Measurements from ENCODE around the gene GRN.

DNA sequence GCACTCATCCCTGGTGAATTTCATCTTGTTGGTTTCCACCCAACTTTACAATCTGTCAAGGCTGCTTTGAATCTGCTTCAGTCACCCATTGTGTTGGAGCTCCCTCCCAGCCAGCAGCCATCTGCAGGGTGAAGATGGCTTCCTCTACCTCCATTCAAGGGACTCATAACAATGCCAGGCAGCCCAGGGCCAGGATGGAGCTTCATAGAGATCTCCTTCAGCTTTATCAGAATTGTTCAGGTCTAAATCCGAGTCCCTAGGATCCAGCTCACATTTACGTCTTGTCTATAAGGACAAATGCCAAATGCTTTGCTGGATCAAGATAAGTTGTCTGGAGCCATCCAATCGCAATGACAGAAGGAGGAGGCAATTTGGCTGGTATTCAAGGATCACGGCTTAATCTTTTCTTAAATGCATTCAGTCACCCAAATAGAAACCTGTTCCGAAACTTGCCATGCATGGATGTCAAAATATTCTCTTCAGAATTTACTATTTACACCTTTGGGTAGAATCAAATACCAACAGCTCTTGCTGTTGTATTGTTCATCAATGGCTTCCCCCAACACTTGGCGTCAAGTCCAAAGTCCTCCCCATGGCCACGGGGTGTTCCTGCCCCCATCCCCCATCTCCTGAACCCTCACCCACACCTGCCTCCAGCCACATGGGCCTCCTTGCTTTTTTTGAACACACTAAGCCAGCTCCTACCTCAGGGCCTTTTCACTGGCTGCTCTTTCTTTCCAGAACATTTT lies 22.3 kb downstream of the GRN start:
- TF ChIP-seq, protein P1, sequence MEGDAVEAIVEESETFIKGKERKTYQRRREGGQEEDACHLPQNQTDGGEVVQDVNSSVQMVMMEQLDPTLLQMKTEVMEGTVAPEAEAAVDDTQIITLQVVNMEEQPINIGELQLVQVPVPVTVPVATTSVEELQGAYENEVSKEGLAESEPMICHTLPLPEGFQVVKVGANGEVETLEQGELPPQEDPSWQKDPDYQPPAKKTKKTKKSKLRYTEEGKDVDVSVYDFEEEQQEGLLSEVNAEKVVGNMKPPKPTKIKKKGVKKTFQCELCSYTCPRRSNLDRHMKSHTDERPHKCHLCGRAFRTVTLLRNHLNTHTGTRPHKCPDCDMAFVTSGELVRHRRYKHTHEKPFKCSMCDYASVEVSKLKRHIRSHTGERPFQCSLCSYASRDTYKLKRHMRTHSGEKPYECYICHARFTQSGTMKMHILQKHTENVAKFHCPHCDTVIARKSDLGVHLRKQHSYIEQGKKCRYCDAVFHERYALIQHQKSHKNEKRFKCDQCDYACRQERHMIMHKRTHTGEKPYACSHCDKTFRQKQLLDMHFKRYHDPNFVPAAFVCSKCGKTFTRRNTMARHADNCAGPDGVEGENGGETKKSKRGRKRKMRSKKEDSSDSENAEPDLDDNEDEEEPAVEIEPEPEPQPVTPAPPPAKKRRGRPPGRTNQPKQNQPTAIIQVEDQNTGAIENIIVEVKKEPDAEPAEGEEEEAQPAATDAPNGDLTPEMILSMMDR (IDR thresholded peaks at IDR 0.05) = no peak
- TF ChIP-seq POLR2A (IDR thresholded peaks at IDR 0.05; ENCODE audit: low read depth) = no peak
